HepG2 (cell line): ENCODE measurements around the gene SDK1. TPM values are rescaled to one million over a fixed set of nuclear protein-coding genes. Genes with fewer than 3 reads are reported as not detected.

Source experiments
- ATAC-seq: fragments of 200-7000 bp; cut with Tn5 transposase; 3 replicates; pipeline ENCODE4 v1.9.1; 2020; ENCODE audit warnings: mild to moderate bottlenecking, moderate library complexity
- BruUV-seq: library from RNA; stranded (reverse); fragments of 400-500 nt; replicated peaks from 2 replicates; lab custom pipeline; 2021; lab: Mats Ljungman, UMichigan
- CTCF ChIA-PET: fragments of 300-600 bp; formaldehyde crosslinking; extraction: SDS; loops from one replicate; lab custom pipeline; 2021; ENCODE audit warnings: low total read pairs, inconsistent platforms, low intra/inter-chr PET ratio; lab: Yijun Ruan, JAX
- POLR2A ChIA-PET: fragments of 350-600 bp; sonication (Branson Sonifier 250); formaldehyde crosslinking; loops from one replicate; lab custom pipeline; 2020; ENCODE audit warnings: antibody characterized with exemption, inconsistent platforms; lab: Yijun Ruan, JAX
- DNase-seq: peaks from one replicate; pipeline ENCODE4 v3.0.0-alpha.2; 2015; ENCODE audit warnings: low spot score
- FAIRE-seq: peaks from 3 replicates; lab custom pipeline; 2011; peaks lifted over from hg19 to GRCh38; lab: Jason Lieb, UNC
- H2AFZ ChIP-seq: one replicate; pipeline ENCODE4 v1.6.1; 2011; ENCODE audit warnings: low read length, inconsistent platforms
- H3K27ac ChIP-seq: fragments of 300-600 bp; 3 replicates; pipeline ENCODE4 v1.8.0; 2011; ENCODE audit warnings: mixed run types, mild to moderate bottlenecking, mixed read lengths, low read length, inconsistent platforms; ENCODE audit not compliant: insufficient read depth; ENCODE audit errors: extremely low read length
- H3K27me3 ChIP-seq, 2 experiments: fragments of 200-600 bp in 1 of 2; 2 replicates in 1 of 2; 3 replicates in 1 of 2; pipeline versions ENCODE4 v1.6.0 to v1.8.0; 2011; ENCODE audit warnings: low read length in 2 of 2, mild to moderate bottlenecking in 2 of 2, moderate library complexity in 2 of 2, inconsistent platforms in 1 of 2; ENCODE audit not compliant: insufficient read depth in 2 of 2, control insufficient read depth in 1 of 2
- H3K36me3 ChIP-seq, 2 experiments: fragments of 200-600 bp in 1 of 2; replicated peaks in 1 of 2; 2 replicates in 1 of 2; 3 replicates in 1 of 2; pipeline versions ENCODE4 v1.5.1 to v1.8.0; 2011; ENCODE audit warnings: low read length in 2 of 2, inconsistent platforms in 1 of 2; ENCODE audit not compliant: insufficient read depth in 2 of 2, control insufficient read depth in 1 of 2
- H3K4me1 ChIP-seq: 2 replicates; pipeline ENCODE4 v1.5.1; 2012; ENCODE audit warnings: low read length, inconsistent platforms; ENCODE audit not compliant: insufficient read depth
- H3K4me2 ChIP-seq: 2 replicates; pipeline ENCODE4 v1.6.0; 2011; ENCODE audit warnings: low read depth, low read length, inconsistent platforms
- H3K4me3 ChIP-seq, 3 experiments: fragments of 200-600 bp in 1 of 3; sonication (generic), shearing (Covaris generic) in 1 of 3; replicated peaks in 1 of 3; 2 replicates each; pipeline ENCODE4 v1.5.1; 2011 to 2016; ENCODE audit warnings: low read length in 3 of 3, inconsistent platforms in 2 of 3, low read depth in 2 of 3, mild to moderate bottlenecking in 2 of 3, control low read depth in 1 of 3, mixed read lengths in 1 of 3; ENCODE audit not compliant: insufficient read depth in 1 of 3
- H3K79me2 ChIP-seq: one replicate; pipeline ENCODE4 v1.6.1; 2011; ENCODE audit warnings: low read length, inconsistent platforms; ENCODE audit not compliant: insufficient read depth
- H3K9ac ChIP-seq: 2 replicates; pipeline ENCODE4 v1.6.0; 2011; ENCODE audit warnings: mild to moderate bottlenecking, low read depth, low read length, inconsistent platforms; ENCODE audit not compliant: insufficient read depth
- H3K9me3 ChIP-seq: 2 replicates; pipeline ENCODE4 v1.5.1; 2012; ENCODE audit warnings: mild to moderate bottlenecking, low read length
- H4K20me1 ChIP-seq: 2 replicates; pipeline ENCODE4 v1.6.0; 2011; ENCODE audit warnings: inconsistent platforms, mild to moderate bottlenecking, low read length, moderate library complexity; ENCODE audit not compliant: insufficient read depth
- ATF1 ChIP-seq: IDR thresholded peaks from 2 replicates; pipeline ENCODE4 v1.6.1; 2016; ENCODE audit warnings: mild to moderate bottlenecking, control low read depth
- BCL3 ChIP-seq: sonication (generic); formaldehyde crosslinking; IDR thresholded peaks from 2 replicates; pipeline ENCODE4 v1.5.1; 2020; ENCODE audit warnings: mild to moderate bottlenecking, missing genetic modification reagents, moderate library complexity
- CENPX ChIP-seq: sonication (generic); formaldehyde crosslinking; IDR thresholded peaks from 2 replicates; pipeline ENCODE4 v1.9.0; 2021; ENCODE audit warnings: mild to moderate bottlenecking, missing genetic modification reagents, moderate library complexity
- DR1 ChIP-seq: sonication (generic); formaldehyde crosslinking; IDR thresholded peaks from 2 replicates; pipeline ENCODE4 v1.8.0; 2021; ENCODE audit warnings: mild to moderate bottlenecking, missing genetic modification reagents, inconsistent platforms
- HHEX ChIP-seq: IDR thresholded peaks from 2 replicates; pipeline ENCODE4 v1.6.1; 2016; ENCODE audit warnings: control low read depth
- PRMT3 ChIP-seq: sonication (generic); formaldehyde crosslinking; IDR thresholded peaks from 2 replicates; pipeline ENCODE4 v1.8.1; 2022; ENCODE audit warnings: low read depth, mild to moderate bottlenecking, moderate library complexity, missing genetic modification reagents, borderline replicate concordance
- RFXANK ChIP-seq: IDR thresholded peaks from 2 replicates; pipeline ENCODE4 v1.6.1; 2016
- SALL1 ChIP-seq: sonication (generic); formaldehyde crosslinking; IDR thresholded peaks from 2 replicates; pipeline ENCODE4 v1.8.0; 2022; ENCODE audit warnings: mild to moderate bottlenecking, missing genetic modification reagents
- SKI ChIP-seq: fragments of 450-650 bp; IDR thresholded peaks from one replicate; pipeline ENCODE4 v1.6.1; 2018; ENCODE audit warnings: mild to moderate bottlenecking; ENCODE audit not compliant: partially characterized antibody
- SNAPC5 ChIP-seq: sonication (generic); formaldehyde crosslinking; IDR thresholded peaks from 2 replicates; pipeline ENCODE4 v1.8.1; 2023; ENCODE audit warnings: mild to moderate bottlenecking, missing genetic modification reagents, borderline replicate concordance
- TCF7L2 ChIP-seq: IDR thresholded peaks from 2 replicates; pipeline ENCODE4 v1.6.1; 2011; ENCODE audit warnings: mild to moderate bottlenecking, low read depth, low read length, moderate library complexity
- ZNF124 ChIP-seq: sonication (generic); formaldehyde crosslinking; IDR thresholded peaks from 2 replicates; pipeline ENCODE4 v1.4.0; 2020; ENCODE audit warnings: missing genetic modification reagents
- ZNF138 ChIP-seq: sonication (generic); formaldehyde crosslinking; IDR thresholded peaks from 2 replicates; pipeline ENCODE4 v1.5.0; 2020; ENCODE audit warnings: mild to moderate bottlenecking, low read depth, missing genetic modification reagents
- ZNF501 ChIP-seq: sonication (generic); formaldehyde crosslinking; IDR thresholded peaks from 2 replicates; pipeline ENCODE4 v1.5.1; 2020; ENCODE audit warnings: mild to moderate bottlenecking, moderate library complexity, missing genetic modification reagents
- ZNF569 ChIP-seq: sonication (generic); formaldehyde crosslinking; IDR thresholded peaks from 2 replicates; pipeline ENCODE4 v1.5.0; 2020; ENCODE audit warnings: mild to moderate bottlenecking, missing genetic modification reagents, moderate library complexity, borderline replicate concordance
- ZSCAN25 ChIP-seq: sonication (generic); formaldehyde crosslinking; IDR thresholded peaks from 2 replicates; pipeline ENCODE4 v1.8.0; 2022; ENCODE audit warnings: mild to moderate bottlenecking, missing genetic modification reagents
- ZUFSP ChIP-seq: sonication (generic); formaldehyde crosslinking; IDR thresholded peaks from 2 replicates; pipeline ENCODE4 v1.9.0; 2021; ENCODE audit warnings: missing genetic modification reagents, mild to moderate bottlenecking, borderline replicate concordance
- WGBS: methylation state at CpG from one replicate; pipeline ENCODE4 v1.1.6; 2017; ENCODE audit warnings: low lambda C conversion rate; 5-methylcytosine and 5-hydroxymethylcytosine counted together
- in situ Hi-C: cut with HindIII; loops from 2 replicates; pipeline ENCODE4 v1.10.0; 2017; ENCODE audit warnings: low pct_unique_long_range_greater_than_20kb; ENCODE audit not compliant: extremely low pct_ligation_motif_present
- intact Hi-C: fragments of 100-400 bp; cut with micrococcal nuclease; formaldehyde crosslinking; loops from one replicate; pipeline ENCODE4 v1.10.0; 2022; ENCODE audit not compliant: unreplicated experiment
- polyA plus RNA-seq, 8 experiments: library from polyadenylated mRNA; depleted of rRNA in 3 of 8; stranded (reverse) in 7 of 8; unstranded in 1 of 8; fragments of >200 nt; fragmentation: Illumina TruSeq in 4 of 8; extraction: Trizol in 4 of 8; gene quantifications; 2 replicates each; pipeline versions ENCODE4 v1.2.1 to v1.2.3, GENCODE V29; 2011 to 2016; ENCODE audit warnings: low read depth in 4 of 8, missing spikeins in 1 of 8, mixed read lengths in 1 of 8; ENCODE audit not compliant: insufficient read depth in 1 of 8
- total RNA-seq, 5 experiments: library from RNA; depleted of rRNA; stranded (reverse); fragments of >200 nt; fragmentation: Illumina TruSeq; extraction: Trizol; gene quantifications; 2 replicates each; pipeline ENCODE4 v1.2.3, GENCODE V29; 2016; ENCODE audit warnings: low read depth in 1 of 5
- TF ChIP-seq, protein P1 (sequence below): sonication (generic); formaldehyde crosslinking; IDR thresholded peaks from 2 replicates; pipeline ENCODE4 v1.9.0; 2021; ENCODE audit warnings: missing genetic modification reagents, borderline replicate concordance

Gene SDK1
- total and polyA plus RNA-seq, 2 of the 13 experiments (the other 11 are each of a cell fraction or from before 2014, with no cell fraction given): 0.35 to 2.4 TPM

DNA sequence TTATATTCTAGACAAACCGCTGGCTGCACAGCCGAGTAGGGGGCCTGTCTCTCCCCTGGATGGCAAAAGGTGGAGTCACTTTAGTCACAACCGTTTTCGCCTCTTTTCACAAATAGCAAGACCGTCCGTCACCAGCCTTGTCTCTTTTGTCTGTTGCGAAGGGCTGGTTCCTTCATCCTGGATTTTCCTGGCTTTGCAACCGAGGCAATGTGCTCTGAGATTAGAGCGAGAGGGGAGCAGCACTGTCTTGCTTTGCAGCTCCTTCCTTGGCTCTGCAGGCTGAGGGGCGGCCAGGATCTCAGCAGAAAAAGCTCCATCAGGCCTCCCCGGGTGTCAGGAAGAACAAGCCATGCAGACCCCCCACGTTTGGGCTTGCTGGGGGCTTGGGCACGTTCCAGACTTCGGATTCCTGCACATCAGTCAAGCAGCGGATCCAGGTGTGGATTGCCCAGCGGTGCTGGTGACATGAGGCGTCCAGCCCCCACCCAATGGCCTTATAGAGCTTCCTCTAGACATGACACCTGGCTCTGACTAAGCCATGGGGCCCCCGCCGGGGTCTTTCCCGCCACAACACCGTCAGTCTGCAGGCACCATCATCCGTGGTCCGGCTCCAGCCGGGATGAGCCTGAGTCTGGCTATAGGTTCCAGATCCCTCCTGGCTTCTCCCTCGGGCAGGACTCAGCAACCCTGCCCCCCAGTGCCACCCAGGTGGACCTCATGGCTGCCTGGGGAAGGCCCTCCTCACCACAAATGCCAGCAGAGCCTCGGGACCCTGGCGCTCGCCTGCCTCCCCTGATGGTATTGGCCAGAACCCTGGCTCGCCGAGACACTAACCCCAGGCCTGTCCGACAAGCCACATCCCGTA lies 913.5 kb downstream of the SDK1 start (continued):
- TF ChIP-seq SKI: no peak
- no peak for TF ChIP-seq ZNF501 (CRISPR knock-in tag)
- TF ChIP-seq ZUFSP: no peak
- TF ChIP-seq PRMT3 (CRISPR knock-in tag): no peak
- TF ChIP-seq ZSCAN25 (CRISPR knock-in tag): no peak
- no peak for TF ChIP-seq TCF7L2
- no peak for TF ChIP-seq SNAPC5 (CRISPR knock-in tag)
- TF ChIP-seq ZNF138 (CRISPR knock-in tag): no peak

GRCh38 chr7:4215176-4215720 lies 914.2 kb downstream of the SDK1 start:
- Histone ChIP-seq H3K36me3 (no peaks in the 10 kb centered on the region), H3K79me2 (no peaks in the 10 kb centered on the region), H3K4me3 (no peak overlapping the region), H4K20me1 (no peaks in the 10 kb centered on the region), H2AFZ (no peak overlapping the region), H3K9me3 (no peaks in the 10 kb centered on the region), H3K27ac (no peak overlapping the region), H3K4me1 (no peaks in the 10 kb centered on the region), H3K4me2 (no peak overlapping the region), H3K27me3 (no peaks in the 10 kb centered on the region), H3K9ac (no peak overlapping the region)
- DNase-seq (no peak), ATAC-seq (no peak; the same call in 2 of the 3 replicates), FAIRE-seq (no peak)
- CTCF ChIA-PET: no interaction called here
- intact Hi-C loops (no loop called here), in situ Hi-C loops (no loop called here)
- POLR2A ChIA-PET: no interaction called here
- WGBS: 90% methylated on average over 16 of the region's 19 CpGs
- BruUV-seq: no TSS peak
- TF ChIP-seq HHEX (no peak), DR1 (CRISPR knock-in tag) (no peak), SALL1 (CRISPR knock-in tag) (no peak), BCL3 (CRISPR knock-in tag) (no peak), ZNF124 (no peak), ATF1 (no peak), RFXANK (no peak), ZNF569 (CRISPR knock-in tag) (no peak), CENPX (no peak)
- TF ChIP-seq, protein P1, sequence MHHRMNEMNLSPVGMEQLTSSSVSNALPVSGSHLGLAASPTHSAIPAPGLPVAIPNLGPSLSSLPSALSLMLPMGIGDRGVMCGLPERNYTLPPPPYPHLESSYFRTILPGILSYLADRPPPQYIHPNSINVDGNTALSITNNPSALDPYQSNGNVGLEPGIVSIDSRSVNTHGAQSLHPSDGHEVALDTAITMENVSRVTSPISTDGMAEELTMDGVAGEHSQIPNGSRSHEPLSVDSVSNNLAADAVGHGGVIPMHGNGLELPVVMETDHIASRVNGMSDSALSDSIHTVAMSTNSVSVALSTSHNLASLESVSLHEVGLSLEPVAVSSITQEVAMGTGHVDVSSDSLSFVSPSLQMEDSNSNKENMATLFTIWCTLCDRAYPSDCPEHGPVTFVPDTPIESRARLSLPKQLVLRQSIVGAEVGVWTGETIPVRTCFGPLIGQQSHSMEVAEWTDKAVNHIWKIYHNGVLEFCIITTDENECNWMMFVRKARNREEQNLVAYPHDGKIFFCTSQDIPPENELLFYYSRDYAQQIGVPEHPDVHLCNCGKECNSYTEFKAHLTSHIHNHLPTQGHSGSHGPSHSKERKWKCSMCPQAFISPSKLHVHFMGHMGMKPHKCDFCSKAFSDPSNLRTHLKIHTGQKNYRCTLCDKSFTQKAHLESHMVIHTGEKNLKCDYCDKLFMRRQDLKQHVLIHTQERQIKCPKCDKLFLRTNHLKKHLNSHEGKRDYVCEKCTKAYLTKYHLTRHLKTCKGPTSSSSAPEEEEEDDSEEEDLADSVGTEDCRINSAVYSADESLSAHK (CRISPR knock-in tag): no peak
